ENCODE results near the gene SLC12A8.
"Not testable (repeated sequence)": the region's sequence is repeated elsewhere in the genome, so short reads cannot be mapped to it uniquely, and the experiment has no call there.

SLC12A8 gene

GRCh38 chr3:125112981-125113380 is 99.6 kb downstream of the SLC12A8 start:
- no peak for DNase-seq (ENCODE audit: low spot score)

- DNase-seq (ENCODE audit: low spot score) = no peak
These were observed 101.6 kb downstream of the SLC12A8 start for GRCh38 chr3:125110876-125111480.

GRCh38 chr3:125110016-125110875 is 102.3 kb downstream of the SLC12A8 start:
- no peak for DNase-seq (ENCODE audit: low spot score)

DNA sequence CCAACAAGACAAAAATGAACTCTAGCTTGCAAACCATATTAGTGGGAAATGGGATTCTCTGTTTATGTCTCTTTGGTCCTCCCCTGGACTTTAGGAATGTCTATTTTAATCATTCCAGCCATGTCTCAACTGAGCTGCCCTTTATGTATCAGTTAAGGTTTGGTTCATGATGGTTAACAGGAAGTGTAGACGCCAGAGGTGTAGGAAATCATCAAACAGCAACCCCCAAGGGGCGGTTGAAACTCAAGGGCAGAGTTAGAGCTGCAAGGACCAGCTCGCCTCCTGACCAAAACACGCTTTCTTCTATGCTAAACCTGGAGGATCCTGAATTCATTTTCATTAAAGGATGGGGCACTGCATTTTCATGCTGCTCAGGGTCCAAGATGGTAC is 103.0 kb downstream of the SLC12A8 start:
- DNase-seq (ENCODE audit: low spot score) = no peak

DNA sequence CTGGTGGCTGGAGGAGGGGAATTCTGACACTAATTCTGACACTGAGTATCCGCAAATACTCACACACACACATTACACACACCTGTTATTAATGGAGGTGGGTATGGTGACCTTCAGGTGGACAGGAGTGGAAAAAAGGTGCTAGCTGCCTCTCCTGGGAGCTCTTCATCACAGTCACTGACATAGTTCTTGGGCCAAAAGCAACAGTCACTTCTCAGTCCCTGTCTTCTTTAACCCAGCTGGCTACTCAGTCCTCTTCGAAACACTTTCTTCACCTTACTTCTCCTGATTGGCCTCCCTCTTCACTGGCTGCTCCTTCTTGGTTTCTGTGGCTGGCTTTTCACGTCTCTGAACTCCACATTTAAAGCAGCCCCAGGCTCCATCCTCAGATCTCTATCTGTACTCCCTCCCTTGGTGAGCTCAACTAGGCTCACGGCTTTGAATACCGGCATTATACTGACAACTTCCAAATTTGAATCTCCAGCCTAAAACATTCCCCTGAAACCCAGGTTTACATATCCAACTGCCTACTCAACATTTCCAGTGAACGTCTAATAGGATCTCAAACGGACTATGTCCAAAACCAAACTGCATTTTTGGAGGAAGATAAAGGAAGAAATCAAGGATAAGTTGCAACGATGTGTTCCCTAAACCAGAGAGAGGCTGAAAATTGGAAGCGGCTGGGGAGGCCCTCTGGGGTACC is 103.6 kb downstream of the SLC12A8 start:
- no peak for DNase-seq (ENCODE audit: low spot score)

DNA sequence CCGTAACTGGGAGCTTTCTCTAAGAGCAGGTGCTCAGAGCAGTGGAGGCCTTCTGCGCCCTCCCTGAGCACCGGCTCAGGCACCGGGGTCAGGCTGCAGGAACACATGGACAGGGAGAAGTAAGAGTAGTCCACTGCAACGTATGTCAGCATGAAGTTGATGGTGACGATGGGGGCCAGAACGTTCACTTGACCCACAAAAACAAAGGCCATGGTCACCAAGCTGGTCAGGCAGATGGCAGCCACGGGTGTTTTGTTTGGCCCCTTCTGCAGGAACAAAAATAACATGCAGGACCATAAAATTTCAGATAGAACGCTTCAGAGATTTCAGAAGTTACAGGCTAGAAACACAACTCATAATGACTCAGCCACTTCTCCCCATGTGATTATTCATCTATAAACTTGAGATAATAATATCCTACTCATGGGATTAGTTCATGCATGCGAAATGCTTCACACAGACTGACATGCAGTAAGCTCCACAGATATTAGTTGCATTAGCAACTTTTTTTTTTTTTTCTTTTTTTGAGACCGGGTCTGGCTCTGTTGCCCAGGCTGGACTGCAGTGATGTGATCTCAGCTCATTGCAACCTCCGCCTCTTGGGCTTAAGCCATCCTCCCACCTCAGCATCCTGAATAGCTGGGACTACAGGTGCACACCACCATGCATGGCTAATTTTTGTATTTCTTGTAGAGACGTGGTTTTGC is 104.5 kb downstream of the SLC12A8 start:
- no peak for DNase-seq (ENCODE audit: low spot score)

DNA sequence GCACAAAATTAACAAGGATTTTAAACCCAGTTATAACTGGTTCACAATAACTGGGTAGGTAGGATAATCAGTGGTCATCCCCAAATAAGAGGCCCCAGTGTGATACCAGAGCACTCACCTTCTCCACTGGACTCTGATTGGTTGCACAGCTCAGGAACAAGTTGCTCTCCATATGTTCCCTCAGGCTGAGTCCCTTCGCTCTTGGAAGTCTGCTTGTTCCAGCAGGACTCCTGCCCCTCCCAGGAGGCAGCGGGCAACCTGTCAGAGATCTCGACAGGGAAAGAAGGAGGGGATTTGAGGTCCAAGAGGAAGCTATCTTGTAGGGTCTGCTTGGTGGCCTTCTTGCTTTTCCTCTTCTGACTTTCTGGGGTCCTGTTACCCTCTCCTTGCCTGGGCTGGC is 105.2 kb downstream of the SLC12A8 start:
- no peak for DNase-seq (ENCODE audit: low spot score)

DNA sequence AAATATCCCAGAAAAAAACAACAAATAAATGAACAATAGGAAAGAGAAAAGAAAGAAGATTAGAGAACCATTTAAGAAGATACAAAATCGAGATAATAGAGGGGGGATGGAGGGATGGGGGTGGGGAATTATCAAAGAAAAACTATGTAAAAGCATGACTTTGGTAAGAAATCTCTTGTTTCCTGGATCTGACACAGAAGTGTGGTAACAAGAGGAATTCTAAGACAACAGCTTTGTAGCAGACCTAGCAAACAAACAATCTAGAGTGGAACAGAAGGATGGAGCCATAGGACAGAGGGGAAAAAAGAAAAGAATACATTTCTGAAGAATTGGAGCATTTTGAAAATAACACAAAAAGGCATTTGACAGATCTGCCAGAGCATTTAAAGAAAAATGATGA is 107.4 kb downstream of the SLC12A8 start:
- DNase-seq (ENCODE audit: low spot score) = no peak

GRCh38 chr3:125104639-125105038 is 107.9 kb downstream of the SLC12A8 start:
- no peak for DNase-seq (ENCODE audit: low spot score)

- DNase-seq (ENCODE audit: low spot score) = no peak
These were observed 109.1 kb downstream of the SLC12A8 start for GRCh38 chr3:125103406-125103805.

DNA sequence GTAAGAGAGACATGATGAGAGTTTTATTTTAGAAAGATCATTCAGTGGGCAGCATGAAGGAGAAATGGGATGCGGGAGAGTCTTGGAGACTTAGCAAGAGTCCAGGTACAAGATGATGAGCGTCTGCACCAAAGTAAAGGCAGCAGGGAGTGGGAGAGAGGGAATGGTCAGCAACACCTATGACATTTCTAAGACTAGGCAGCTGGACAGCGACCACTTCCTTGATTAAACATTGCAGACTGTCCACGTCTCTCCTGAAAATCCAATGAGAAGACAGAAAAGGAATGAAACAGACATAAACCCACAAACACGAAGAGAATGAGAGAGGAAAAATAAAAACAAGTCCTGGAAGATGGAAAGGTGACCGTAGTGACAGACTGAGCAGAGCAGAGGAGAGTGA is 110.1 kb downstream of the SLC12A8 start:
- no peak for DNase-seq (ENCODE audit: low spot score)

DNA sequence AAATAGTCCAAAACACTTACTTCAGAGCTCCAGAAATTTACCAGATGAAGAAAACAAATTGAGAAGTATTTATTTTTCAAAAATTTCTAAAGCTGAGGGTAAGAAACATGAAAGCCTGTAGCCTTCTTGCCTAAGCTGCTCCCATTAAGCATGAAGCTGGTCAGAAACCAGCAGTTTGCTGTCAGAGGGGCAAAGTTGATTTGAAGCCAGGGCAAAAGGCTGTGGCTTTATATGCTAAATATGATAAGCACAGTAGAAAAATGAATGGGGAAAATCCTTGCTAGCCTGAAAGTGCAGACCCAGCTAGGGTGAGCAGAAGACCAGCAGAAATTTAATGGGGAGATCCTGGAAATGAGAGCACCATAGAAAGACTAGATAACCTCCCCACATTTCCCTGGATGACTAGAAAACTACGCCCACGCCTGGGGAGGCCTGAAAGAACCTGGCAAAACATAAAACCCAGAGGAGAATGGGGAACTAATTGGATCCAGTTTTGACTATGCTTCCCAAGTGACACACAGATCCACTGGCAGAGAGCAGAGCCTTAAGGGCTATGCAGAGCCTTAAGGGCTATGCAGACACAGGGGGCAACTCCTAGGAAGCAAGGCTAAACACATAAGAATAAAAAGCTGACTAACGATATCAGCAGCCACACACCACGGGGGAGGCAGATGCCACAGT is 113.8 kb downstream of the SLC12A8 start:
- DNase-seq (ENCODE audit: low spot score) = no peak

- DNase-seq (ENCODE audit: low spot score) = no peak
These were observed 121.9 kb downstream of the SLC12A8 start for GRCh38 chr3:125090649-125091048.

DNA sequence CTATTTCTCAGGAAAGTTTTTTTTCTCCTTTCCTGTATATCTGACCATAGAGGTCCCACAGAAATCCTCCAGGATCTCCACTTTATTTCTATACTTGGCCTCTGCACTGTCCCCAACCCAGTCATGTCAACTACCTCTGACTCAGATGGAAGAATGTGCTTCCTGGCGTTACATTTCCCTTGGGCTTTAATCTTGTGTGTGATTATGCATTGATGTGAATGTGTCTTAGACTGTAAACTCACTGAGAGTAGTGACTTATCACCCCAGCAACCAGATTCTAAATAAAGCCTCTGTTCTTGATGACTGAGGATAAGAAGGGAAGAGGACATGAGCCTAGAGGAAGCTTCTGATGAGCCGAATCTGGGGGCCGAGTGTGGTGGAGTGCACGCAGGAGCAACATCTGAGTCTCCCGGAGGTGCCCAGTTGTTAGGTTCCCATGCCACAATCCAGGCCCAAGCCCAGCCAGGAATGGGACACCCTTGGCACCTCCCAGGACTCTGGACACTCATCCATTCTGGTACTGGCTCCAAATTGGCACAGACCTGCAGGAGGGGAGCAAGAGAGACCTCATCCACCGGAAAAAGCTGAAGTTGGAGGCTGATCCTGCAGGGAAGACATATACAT is 124.7 kb downstream of the SLC12A8 start:
- DNase-seq (ENCODE audit: low spot score) = no peak

- DNase-seq (ENCODE audit: low spot score) = no peak
These were observed 127.4 kb downstream of the SLC12A8 start for GRCh38 chr3:125085166-125085565.

- DNase-seq (ENCODE audit: low spot score) = no peak
These were observed 128.8 kb downstream of the SLC12A8 start for GRCh38 chr3:125083776-125084175.

- not testable (repeated sequence) for DNase-seq (ENCODE audit: low spot score)
These were observed 130.2 kb downstream of the SLC12A8 start for GRCh38 chr3:125082339-125082738.

- DNase-seq (ENCODE audit: low spot score) = no peak
These were observed 132.5 kb downstream of the SLC12A8 start for GRCh38 chr3:125080077-125080476.

DNA sequence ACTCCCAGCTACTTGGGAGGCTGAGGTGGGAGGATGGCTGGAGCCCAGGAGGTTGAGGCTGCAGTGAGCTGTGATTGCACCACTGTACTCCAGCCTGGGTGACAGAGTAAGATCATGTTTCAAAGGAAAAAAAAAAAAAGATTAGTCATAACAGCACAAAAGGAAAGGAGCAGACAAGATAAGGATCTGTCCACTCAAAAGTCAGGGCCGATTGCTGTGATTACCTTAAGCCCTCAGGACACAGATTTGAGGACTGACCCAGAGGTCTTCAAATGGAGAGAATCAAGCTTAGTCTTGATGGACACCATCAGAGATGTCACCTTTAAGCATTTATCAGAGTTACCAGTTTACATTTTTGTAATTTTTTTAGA is 132.9 kb downstream of the SLC12A8 start:
- DNase-seq (ENCODE audit: low spot score) = no peak

DNA sequence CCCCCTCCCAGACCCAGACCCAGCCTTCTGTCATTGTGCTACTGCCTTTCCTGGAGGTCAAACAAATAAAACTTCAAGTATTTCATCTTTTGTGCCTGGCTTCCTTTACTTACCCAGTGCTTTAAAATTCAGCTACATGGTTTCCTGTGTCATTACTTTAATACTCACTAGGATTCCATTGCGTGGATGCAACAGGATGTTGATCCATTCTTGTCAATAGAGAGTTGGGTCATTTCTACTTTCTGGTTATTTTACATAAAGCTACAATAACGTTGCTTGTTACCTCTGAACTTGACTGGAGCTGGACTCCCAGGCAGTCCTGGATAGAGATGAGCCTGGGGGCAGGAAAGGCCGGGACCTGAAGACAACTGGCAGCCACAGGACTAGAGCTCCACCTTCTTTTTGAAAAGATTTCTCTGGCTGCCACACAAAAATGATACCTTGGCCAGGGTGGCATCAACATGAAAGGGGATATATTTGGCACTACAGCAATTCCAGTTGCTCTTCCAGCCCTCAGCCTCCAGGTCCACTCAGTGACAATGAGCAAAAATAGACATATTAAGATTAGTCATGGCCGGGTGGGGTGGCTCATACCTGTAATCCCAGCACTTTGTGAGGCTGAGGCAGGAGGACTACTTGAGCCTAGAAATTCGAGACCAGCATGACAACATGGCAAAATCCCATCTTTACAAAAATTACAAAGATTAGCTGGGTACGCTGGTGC is 133.4 kb downstream of the SLC12A8 start:
- no peak for DNase-seq (ENCODE audit: low spot score)

DNA sequence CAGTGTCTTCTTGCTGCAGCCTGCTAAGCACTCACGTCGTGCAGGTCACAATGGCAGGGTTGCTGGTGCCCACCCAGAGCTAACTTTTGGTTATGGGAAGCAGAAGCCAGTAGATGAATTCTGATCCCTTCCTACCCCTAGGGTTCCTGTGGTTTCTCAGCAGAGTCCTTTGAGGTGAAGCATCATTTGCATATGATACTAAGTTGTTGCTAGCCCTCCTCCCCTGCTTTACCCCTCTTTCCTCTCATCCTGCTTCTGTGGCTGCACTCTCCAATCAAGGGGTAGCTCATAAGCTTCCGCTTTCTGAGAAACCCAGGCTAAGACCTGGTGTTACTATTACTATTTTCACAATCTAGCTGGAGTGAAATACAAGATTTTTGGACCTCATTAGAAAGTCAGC is 134.7 kb downstream of the SLC12A8 start:
- DNase-seq (ENCODE audit: low spot score) = no peak
